ENCODE data around the gene CCDC73.

CCDC73 gene

GRCh38 chr11:32563600-32563959, 230.9 kb downstream of the CCDC73 start:
- H3K4me2 ChIP-seq (ENCODE audit: low read length) = no peak overlapping the region

GRCh38 chr11:32562839-32563599, 231.4 kb downstream of the CCDC73 start:
- Histone ChIP-seq H3K27me3 (ENCODE audit: low read depth, low read length) (no peaks in the 10 kb centered on the region), H2AFZ (ENCODE audit: low read depth, low read length) (no peak overlapping the region), H3K4me2 (ENCODE audit: low read length) (no peak overlapping the region), H3K4me3 (ENCODE audit: low read length) (no peak overlapping the region), H4K20me1 (ENCODE audit: insufficient read depth, low read length) (no peaks in the 10 kb centered on the region), H3K4me1 (ENCODE audit: low read length) (no peaks in the 10 kb centered on the region; the same call in 1 of the 2 replicates), H3K79me2 (ENCODE audit: low read length) (no peaks in the 10 kb centered on the region), H3K9ac (ENCODE audit: low read length) (no peak overlapping the region), H3K9me3 (ENCODE audit: insufficient read depth, low read length) (no peaks in the 10 kb centered on the region), H3K36me3 (replicated peaks; ENCODE audit: low read depth, low read length) (no peaks in the 10 kb centered on the region), H3K27ac (ENCODE audit: low read length) (no peak overlapping the region)
- TF ChIP-seq EZH2phosphoT487 (IDR thresholded peaks at IDR 0.05; ENCODE audit: low read depth) = no peak
- TF ChIP-seq CTCF (IDR thresholded peaks at IDR 0.05; ENCODE audit: low read depth, low read length) = no peak

More at GRCh38 chr11:32563600-32563959, 230.9 kb downstream of the CCDC73 start:
- Histone ChIP-seq H3K27me3 (ENCODE audit: low read depth, low read length) (no peaks in the 10 kb centered on the region), H3K4me3 (ENCODE audit: low read length) (no peak overlapping the region), H3K9ac (ENCODE audit: low read length) (no peak overlapping the region), H2AFZ (ENCODE audit: low read depth, low read length) (no peak overlapping the region), H3K79me2 (ENCODE audit: low read length) (no peaks in the 10 kb centered on the region), H3K9me3 (ENCODE audit: insufficient read depth, low read length) (no peaks in the 10 kb centered on the region), H3K4me1 (ENCODE audit: low read length) (no peaks in the 10 kb centered on the region; the same call in 1 of the 2 replicates), H4K20me1 (ENCODE audit: insufficient read depth, low read length) (no peaks in the 10 kb centered on the region), H3K27ac (ENCODE audit: low read length) (no peak overlapping the region), H3K36me3 (replicated peaks; ENCODE audit: low read depth, low read length) (no peaks in the 10 kb centered on the region)
- TF ChIP-seq EZH2phosphoT487 (IDR thresholded peaks at IDR 0.05; ENCODE audit: low read depth) (no peak), CTCF (IDR thresholded peaks at IDR 0.05; ENCODE audit: low read depth, low read length) (no peak)

- Histone ChIP-seq H3K79me2 (ENCODE audit: low read length) (no peaks in the 10 kb centered on the region), H3K4me1 (ENCODE audit: low read length) (no peaks in the 10 kb centered on the region; the same call in 1 of the 2 replicates), H3K27me3 (ENCODE audit: low read depth, low read length) (no peaks in the 10 kb centered on the region), H4K20me1 (ENCODE audit: insufficient read depth, low read length) (no peaks in the 10 kb centered on the region), H3K27ac (ENCODE audit: low read length) (no peak overlapping the region), H3K9me3 (ENCODE audit: insufficient read depth, low read length) (no peaks in the 10 kb centered on the region), H2AFZ (ENCODE audit: low read depth, low read length) (no peak overlapping the region), H3K4me3 (ENCODE audit: low read length) (no peak overlapping the region), H3K36me3 (replicated peaks; ENCODE audit: low read depth, low read length) (no peaks in the 10 kb centered on the region), H3K9ac (ENCODE audit: low read length) (no peak overlapping the region), H3K4me2 (ENCODE audit: low read length) (no peak overlapping the region)
- TF ChIP-seq CTCF (IDR thresholded peaks at IDR 0.05; ENCODE audit: low read depth, low read length) (peak; percentile 20), EZH2phosphoT487 (IDR thresholded peaks at IDR 0.05; ENCODE audit: low read depth) (no peak)
These were observed 232.6 kb downstream of the CCDC73 start for GRCh38 chr11:32561835-32562234.

- Histone ChIP-seq H2AFZ (ENCODE audit: low read depth, low read length) (no peak overlapping the region), H3K4me3 (ENCODE audit: low read length) (no peak overlapping the region), H3K4me1 (ENCODE audit: low read length) (no peaks in the 10 kb centered on the region), H3K9me3 (ENCODE audit: insufficient read depth, low read length) (no peaks in the 10 kb centered on the region), H4K20me1 (ENCODE audit: insufficient read depth, low read length) (no peaks in the 10 kb centered on the region), H3K27ac (ENCODE audit: low read length) (no peak overlapping the region), H3K79me2 (ENCODE audit: low read length) (no peaks in the 10 kb centered on the region), H3K36me3 (replicated peaks; ENCODE audit: low read depth, low read length) (no peaks in the 10 kb centered on the region), H3K9ac (ENCODE audit: low read length) (no peak overlapping the region), H3K4me2 (ENCODE audit: low read length) (no peak overlapping the region), H3K27me3 (ENCODE audit: low read depth, low read length) (no peaks in the 10 kb centered on the region)
- TF ChIP-seq EZH2phosphoT487 (IDR thresholded peaks at IDR 0.05; ENCODE audit: low read depth) (no peak), CTCF (IDR thresholded peaks at IDR 0.05; ENCODE audit: low read depth, low read length) (no peak)
These were observed 238.6 kb downstream of the CCDC73 start for GRCh38 chr11:32555895-32556294.
